Stomach (tissue), 19 donors: ENCODE results near the gene DDOST. TPM values are rescaled to one million over a fixed set of nuclear protein-coding genes. Genes with fewer than 3 reads are reported as not detected.
A peak's percentile ranks its signal among the peaks of the same experiment; 100 is the strongest.

Experiments
- DNase-seq, 2 donors: peaks; one replicate each; pipeline versions ENCODE4 v3.0.0 to v3.0.0-alpha.2; 2013 to 2019
- H3K27ac ChIP-seq, 5 donors: fragments of 200-600 bp in 4 of 5; sonication (generic) in 4 of 5; one replicate each; pipeline ENCODE4 v1.5.1; 2013 to 2019; ENCODE audit warnings: mild to moderate bottlenecking in 1 of 5, moderate library complexity in 1 of 5
- H3K27me3 ChIP-seq, 3 donors: fragments of 200-600 bp; sonication (generic); one replicate each; pipeline ENCODE4 v1.5.1; 2017 to 2019; ENCODE audit warnings: mixed run types in 1 of 3
- H3K36me3 ChIP-seq, 4 donors: fragments of 200-600 bp; sonication (generic); 1 replicate in 3 of 4; 2 replicates in 1 of 4; pipeline ENCODE4 v1.5.1; 2016 to 2019
- H3K4me1 ChIP-seq, 4 donors: fragments of 200-600 bp; sonication (generic); one replicate each; pipeline ENCODE4 v1.5.1; 2016 to 2019
- H3K4me3 ChIP-seq, 4 donors: fragments of 200-600 bp; sonication (generic) in 3 of 4; one replicate each; pipeline ENCODE4 v1.5.1; 2016 to 2019; ENCODE audit warnings: mild to moderate bottlenecking in 1 of 4
- H3K9me3 ChIP-seq, 4 donors: fragments of 200-600 bp; sonication (generic); one replicate each; pipeline ENCODE4 v1.5.1; 2016 to 2019
- CTCF ChIP-seq, 7 experiments: fragments of 450-650 bp in 4 of 7; fragments of 200-600 bp in 3 of 7; sonication (generic) in 3 of 7; IDR thresholded peaks; one replicate each; pipeline ENCODE4 v1.5.1; 2016 to 2019; ENCODE audit warnings: antibody characterized with exemption in 7 of 7, control low read depth in 2 of 7, mild to moderate bottlenecking in 1 of 7
- EP300 ChIP-seq: sonication (generic); formaldehyde crosslinking; IDR thresholded peaks from one replicate; pipeline ENCODE4 v1.6.1; 2017; ENCODE audit warnings: antibody characterized with exemption
- POLR2A ChIP-seq, 4 donors: fragments of 450-650 bp; IDR thresholded peaks; one replicate each; pipeline ENCODE4 v1.6.1; 2016; ENCODE audit warnings: antibody characterized with exemption in 4 of 4, control low read depth in 2 of 4, mild to moderate bottlenecking in 1 of 4, moderate library complexity in 1 of 4
- POLR2AphosphoS5 ChIP-seq, 3 donors: sonication (generic); formaldehyde crosslinking; IDR thresholded peaks; one replicate each; pipeline ENCODE4 v1.6.1; 2016; ENCODE audit warnings: antibody characterized with exemption in 3 of 3
- WGBS, 5 donors: extraction: QIAGEN DNeasy Blood & Tissue Kit in 3 of 5; methylation state at CpG; one replicate each; pipeline versions ENCODE4 v1.1.5 to v1.1.7; 2013 to 2018; 5-methylcytosine and 5-hydroxymethylcytosine counted together
- intact Hi-C: fragments of 100-400 bp; cut with DNase I; formaldehyde crosslinking; loops from one replicate; pipeline ENCODE4 v1.15.1; 2023; ENCODE audit warnings: low total_unique reads
- long read RNA-seq, 10 donors: transcript quantifications; one replicate each; lab custom pipeline, GENCODE V29; 2026
- polyA plus RNA-seq, 3 donors: library from polyadenylated mRNA; stranded (reverse); fragments of 200-250 nt; gene quantifications; one replicate each; pipeline ENCODE4 v1.2.3, GENCODE V29; 2013
- total RNA-seq, 5 donors: library from RNA; depleted of rRNA; stranded (reverse); fragments of >200 nt; gene quantifications; one replicate each; pipeline versions ENCODE4 v1.1.0 to v1.2.3, GENCODE V29; 2014 to 2016
- donor health status: healthy with polysubstance abuse.
- donor health status: Bipolar disorder and iron deficiency.
- donor health status: healthy.

DDOST gene
- total RNA-seq = 100 to 1,000 TPM in 2 of 5 donors, 10 to 100 TPM in 3; 38.5 to 227 (median 88.1) TPM
- 100 to 1,000 TPM in 2 of 3 donors, 10 to 100 TPM in 1; 84.6 to 119 (median 117) TPM for polyA plus RNA-seq
- long read RNA-seq, donor 1, transcript DDOST-202 (11 exons, 2,126 nt) = major isoform, 16 of 53 reads
- long read RNA-seq, donor 1, partial matches to known transcripts = 36 of 53 reads
- long read RNA-seq, donor 1, other reads (novel, unspliced or antisense) = 0 of 53 reads
- long read RNA-seq, donor 2, transcript DDOST-202 (11 exons, 2,126 nt) = major isoform, 55 of 63 reads
- long read RNA-seq, donor 2, partial matches to known transcripts = 5 of 63 reads
- long read RNA-seq, donor 2, other reads (novel, unspliced or antisense) = 0 of 63 reads
- long read RNA-seq, donor 3, transcript DDOST-202 (11 exons, 2,126 nt) = major isoform, 39 of 46 reads
- long read RNA-seq, donor 3, partial matches to known transcripts = 6 of 46 reads
- long read RNA-seq, donor 3, other reads (novel, unspliced or antisense) = 0 of 46 reads
- long read RNA-seq, donor 4, transcript DDOST-202 (11 exons, 2,126 nt) = major isoform, 5 of 5 reads
- long read RNA-seq, donor 4, partial matches to known transcripts = 0 of 5 reads
- long read RNA-seq, donor 4, other reads (novel, unspliced or antisense) = 0 of 5 reads
- long read RNA-seq, donor 5, transcript DDOST-202 (11 exons, 2,126 nt) = major isoform, 63 of 88 reads
- long read RNA-seq, donor 5, partial matches to known transcripts = 25 of 88 reads
- long read RNA-seq, donor 5, other reads (novel, unspliced or antisense) = 0 of 88 reads
- long read RNA-seq, donor 6 = 0 reads
- long read RNA-seq, donor 7, transcript DDOST-202 (11 exons, 2,126 nt) = major isoform, 50 of 72 reads
- long read RNA-seq, donor 7, partial matches to known transcripts = 22 of 72 reads
- long read RNA-seq, donor 7, other reads (novel, unspliced or antisense) = 0 of 72 reads
- long read RNA-seq, donor 8, transcript DDOST-202 (11 exons, 2,126 nt) = major isoform, 66 of 86 reads
- long read RNA-seq, donor 8, partial matches to known transcripts = 20 of 86 reads
- long read RNA-seq, donor 8, other reads (novel, unspliced or antisense) = 0 of 86 reads
- long read RNA-seq, donor 9, transcript DDOST-202 (11 exons, 2,126 nt) = major isoform, 39 of 63 reads
- long read RNA-seq, donor 9, partial matches to known transcripts = 21 of 63 reads
- long read RNA-seq, donor 9, other reads (novel, unspliced or antisense) = 0 of 63 reads
- long read RNA-seq, donor 10, transcript DDOST-202 (11 exons, 2,126 nt) = major isoform, 28 of 28 reads
- long read RNA-seq, donor 10, partial matches to known transcripts = 0 of 28 reads
- long read RNA-seq, donor 10, other reads (novel, unspliced or antisense) = 0 of 28 reads

- peak within 1 kb of the TSS; percentile 64 to 89 (median 85) for H3K27ac ChIP-seq
- peak; percentile 60 to 91 (median 62) for TF ChIP-seq POLR2AphosphoS5 (IDR thresholded peaks at IDR 0.05)
- no peak for TF ChIP-seq POLR2A (IDR thresholded peaks at IDR 0.05)
- TF ChIP-seq CTCF (IDR thresholded peaks at IDR 0.05) = peak in 4 of 7 experiments; percentile 13 to 54 (median 40)
- H3K9me3 ChIP-seq = no peaks in the 10 kb centered on the region
- H3K4me1 ChIP-seq = peaks cover 21 to 47% (median 33%) of the 10 kb centered on the region in 4 donors
- peak within 1 kb of the TSS; percentile 82 to 96 (median 91) for H3K4me3 ChIP-seq
- peaks cover 17 to 31% (median 29%) of the 10 kb centered on the region in 4 donors for H3K36me3 ChIP-seq
- H3K27me3 ChIP-seq = no peaks in the 10 kb centered on the region
- WGBS, 5 donors = 1 to 3% (median 1%) methylated on average over 19 to 58 of the region's 58 CpGs
- intact Hi-C loops = no loop called here
- peak; percentile 96 to 99 for DNase-seq
Measured at GRCh38 chr1:20661207-20662109, at the start of gene DDOST. TSS of gene DDOST (minus strand) at chr1:20661369. CDS start at chr1:20661350, 19 bp downstream.

- Histone ChIP-seq H3K9me3 (no peaks in the 10 kb centered on the region), H3K4me3 (no peak overlapping the region), H3K27me3 (peaks cover 0 to 16% (median 4%) of the 10 kb centered on the region in 3 donors), H3K36me3 (no peaks in the 10 kb centered on the region), H3K27ac (no peak overlapping the region), H3K4me1 (no peaks in the 10 kb centered on the region)
- DNase-seq = no peak
- whole genome bisulfite sequencing, 5 donors = 64 to 73% (median 71%) methylated on average over 16 to 18 of the region's 18 CpGs
- intact Hi-C loops = no loop called here
- no peak for TF ChIP-seq EP300
Measured at GRCh38 chr1:20710469-20711284, 49.5 kb upstream of the DDOST start.

GRCh38 chr1:20709868-20710267 is 48.7 kb upstream of the DDOST start:
- no peaks in the 10 kb centered on the region for H3K9me3 ChIP-seq
- TF ChIP-seq POLR2AphosphoS5 (IDR thresholded peaks at IDR 0.05) = no peak
- TF ChIP-seq EP300 = no peak
- no peak for TF ChIP-seq CTCF (IDR thresholded peaks at IDR 0.05)
- no peak for TF ChIP-seq POLR2A (IDR thresholded peaks at IDR 0.05)
- H3K4me3 ChIP-seq = no peak overlapping the region
- H3K27ac ChIP-seq = no peak overlapping the region
- DNase-seq = no peak
- 91 to 97% (median 95%) methylated on average over 3 of the region's 3 CpGs; no CpG with 5 or more reads in 1 of the 5 donors for WGBS, 5 donors
- intact Hi-C loops = no loop called here
- no peaks in the 10 kb centered on the region for H3K36me3 ChIP-seq
- H3K4me1 ChIP-seq = no peaks in the 10 kb centered on the region
- H3K27me3 ChIP-seq = peaks cover 0 to 10% (median 0%) of the 10 kb centered on the region in 3 donors
